ENCODE results near the gene PRXL2A.

DNA sequence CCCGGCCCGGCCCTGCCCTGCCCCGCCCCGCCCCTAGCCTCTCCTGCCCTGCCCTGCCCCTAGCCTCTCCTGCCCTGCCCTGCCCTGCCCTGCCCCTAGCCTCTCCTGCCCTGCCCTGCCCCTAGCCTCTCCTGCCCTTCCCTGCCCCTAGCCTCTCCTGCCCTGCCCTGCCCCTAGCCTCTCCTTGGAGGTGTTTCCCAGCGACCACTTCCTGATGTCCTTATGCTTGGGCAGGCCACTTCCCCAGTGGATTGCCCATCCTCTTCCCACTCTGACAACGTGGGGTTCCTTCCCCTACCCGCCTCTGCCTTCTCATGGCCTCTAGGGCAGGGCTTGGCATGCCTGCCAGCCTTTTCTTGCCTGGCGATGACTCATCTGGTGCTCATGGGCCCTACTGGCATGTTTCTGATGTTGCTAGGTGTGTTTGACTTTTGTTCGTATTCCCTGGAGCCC lies 21.2 kb downstream of the PRXL2A start:
- TF ChIP-seq POLR2A (IDR thresholded peaks at IDR 0.05; ENCODE audit: extremely low read depth, insufficient read length) = no peak
- TF ChIP-seq, protein P1, sequence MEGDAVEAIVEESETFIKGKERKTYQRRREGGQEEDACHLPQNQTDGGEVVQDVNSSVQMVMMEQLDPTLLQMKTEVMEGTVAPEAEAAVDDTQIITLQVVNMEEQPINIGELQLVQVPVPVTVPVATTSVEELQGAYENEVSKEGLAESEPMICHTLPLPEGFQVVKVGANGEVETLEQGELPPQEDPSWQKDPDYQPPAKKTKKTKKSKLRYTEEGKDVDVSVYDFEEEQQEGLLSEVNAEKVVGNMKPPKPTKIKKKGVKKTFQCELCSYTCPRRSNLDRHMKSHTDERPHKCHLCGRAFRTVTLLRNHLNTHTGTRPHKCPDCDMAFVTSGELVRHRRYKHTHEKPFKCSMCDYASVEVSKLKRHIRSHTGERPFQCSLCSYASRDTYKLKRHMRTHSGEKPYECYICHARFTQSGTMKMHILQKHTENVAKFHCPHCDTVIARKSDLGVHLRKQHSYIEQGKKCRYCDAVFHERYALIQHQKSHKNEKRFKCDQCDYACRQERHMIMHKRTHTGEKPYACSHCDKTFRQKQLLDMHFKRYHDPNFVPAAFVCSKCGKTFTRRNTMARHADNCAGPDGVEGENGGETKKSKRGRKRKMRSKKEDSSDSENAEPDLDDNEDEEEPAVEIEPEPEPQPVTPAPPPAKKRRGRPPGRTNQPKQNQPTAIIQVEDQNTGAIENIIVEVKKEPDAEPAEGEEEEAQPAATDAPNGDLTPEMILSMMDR (IDR thresholded peaks at IDR 0.05; ENCODE audit: low read depth, low read length) = no peak
